IPS DF 6.9 (cell line): Measurements from ENCODE around the gene FEZF2.

Experiments
- DNase-seq: peaks from one replicate; pipeline ENCODE4 v3.0.0-alpha.2; 2013; ENCODE audit warnings: low read depth, low spot score
- H3K27ac ChIP-seq: one replicate; pipeline ENCODE4 v1.5.1; 2013; ENCODE audit warnings: low read length, control low read depth
- H3K27me3 ChIP-seq: 2 replicates; pipeline ENCODE4 v1.6.1; 2013; ENCODE audit warnings: mild to moderate bottlenecking, low read length; ENCODE audit not compliant: control insufficient read depth, insufficient read depth
- H3K36me3 ChIP-seq: 2 replicates; pipeline ENCODE4 v1.6.1; 2013; ENCODE audit warnings: low read length; ENCODE audit not compliant: control insufficient read depth, insufficient read depth
- H3K4me1 ChIP-seq: 2 replicates; pipeline ENCODE4 v1.6.1; 2013; ENCODE audit warnings: low read length; ENCODE audit not compliant: control insufficient read depth, insufficient read depth
- H3K4me3 ChIP-seq: 2 replicates; pipeline ENCODE4 v1.5.1; 2013; ENCODE audit warnings: mild to moderate bottlenecking, low read length
- H3K9me3 ChIP-seq: 2 replicates; pipeline ENCODE4 v1.6.1; 2013; ENCODE audit warnings: low read length, inconsistent platforms; ENCODE audit not compliant: control insufficient read depth, insufficient read depth
- WGBS: extraction: QIAGEN DNeasy Blood & Tissue Kit; methylation state at CpG from one replicate; pipeline ENCODE4 v1.1.7; 2013; ENCODE audit warnings: mixed read lengths, missing lambda C conversion rate; ENCODE audit not compliant: insufficient read length, insufficient coverage; 5-methylcytosine and 5-hydroxymethylcytosine counted together

Gene FEZF2

DNA sequence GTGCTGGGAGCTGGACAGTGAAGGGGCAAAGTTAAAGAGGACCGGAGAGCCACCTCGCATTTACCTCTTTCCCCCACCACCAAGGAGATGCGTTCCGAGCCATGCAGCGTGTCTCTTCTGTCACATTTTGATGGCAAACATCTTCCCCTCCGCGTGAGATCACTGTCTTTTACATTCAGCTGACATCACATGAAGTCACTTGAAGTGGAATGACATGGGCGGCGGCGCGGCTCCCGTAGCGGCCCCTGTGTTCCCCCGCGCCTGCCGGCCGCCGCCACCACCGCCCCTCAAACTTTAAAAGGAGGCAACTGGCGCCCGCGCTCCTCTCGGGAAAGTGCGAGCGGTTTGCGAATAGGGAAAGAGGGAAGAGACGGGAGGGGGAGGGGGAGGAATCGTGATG, at the start of gene FEZF2:
Gene FEZF2 (minus strand): TSS at position 336 of the 400 bp plus-strand sequence. CDS start 682 bp downstream, outside the sequence.
- Histone ChIP-seq H3K27ac (no peak within 1 kb of the TSS), H3K9me3 (no peaks in the 10 kb centered on the region), H3K27me3 (peaks cover 97% of the 10 kb centered on the region), H3K4me3 (peak within 1 kb of the TSS; percentile 2; the same call in 1 of the 2 replicates), H3K36me3 (no peaks in the 10 kb centered on the region), H3K4me1 (peaks cover 11% of the 10 kb centered on the region)
- no peak for DNase-seq
- no CpG with 5 or more reads among the region's 28 CpGs for WGBS

- H3K27me3 ChIP-seq, result no peaks in the 10 kb centered on the region; the same call in 1 of the 2 replicates
- no peaks in the 10 kb centered on the region for H3K9me3 ChIP-seq
- H3K4me1 ChIP-seq, result 0 out of 2 replicates have a peak, but pooled peaks cover 1% of the 10 kb centered on the region
- H3K27ac ChIP-seq, result no peak overlapping the region
- no CpG with 5 or more reads among the region's 10 CpGs for WGBS
- no peak for DNase-seq
- no peak overlapping the region for H3K4me3 ChIP-seq
- H3K36me3 ChIP-seq, result no peaks in the 10 kb centered on the region
Measured at GRCh38 chr3:62421207-62421606, 47.9 kb upstream of the FEZF2 start.

DNA sequence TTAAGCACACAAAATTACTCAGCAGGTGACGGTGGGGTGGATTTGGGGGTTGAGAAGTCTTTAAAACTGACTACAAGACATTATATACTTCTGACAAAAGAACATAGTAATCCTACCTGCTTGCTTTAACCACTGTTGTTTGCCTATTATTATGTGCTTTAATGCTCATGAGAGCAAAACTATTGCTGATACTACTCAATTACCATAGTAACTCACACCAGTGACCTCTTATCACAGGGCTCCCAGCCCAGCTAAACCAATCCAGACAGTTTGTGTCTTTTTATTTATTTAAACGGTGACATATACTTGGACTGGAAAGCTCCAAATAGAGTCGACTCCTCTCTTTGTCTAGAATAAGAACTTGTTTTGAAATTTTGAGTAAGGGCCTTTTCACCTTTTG, 42.8 kb upstream of the FEZF2 start:
- Histone ChIP-seq H3K4me1 (peaks cover 5% of the 10 kb centered on the region; the same call in 1 of the 2 replicates), H3K27ac (no peak overlapping the region)

DNA sequence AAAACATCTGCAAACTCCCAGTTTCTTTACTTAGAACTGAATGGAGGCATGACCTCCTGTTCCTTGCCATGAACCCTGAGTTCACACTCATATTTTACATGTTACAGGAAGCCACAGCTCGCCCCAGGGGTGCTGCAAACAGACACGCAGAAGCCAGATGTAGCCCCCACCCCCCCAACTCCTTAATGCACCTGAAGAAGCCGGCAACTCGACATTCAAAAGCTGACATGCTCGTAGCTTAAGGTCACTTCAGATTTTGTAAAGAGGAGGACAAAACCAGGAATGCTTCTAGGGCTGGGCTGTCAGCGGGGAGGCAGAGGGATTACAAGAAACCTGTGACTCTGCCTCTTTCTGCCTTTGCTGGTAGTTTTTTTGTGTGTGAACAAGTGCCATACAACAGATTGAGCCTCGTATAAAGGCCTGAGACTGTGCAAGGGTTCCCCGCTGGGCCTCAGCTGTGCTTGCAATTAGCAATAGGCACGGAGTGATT, 42.0 kb upstream of the FEZF2 start:
- H3K27me3 ChIP-seq, result no peaks in the 10 kb centered on the region; the same call in 1 of the 2 replicates
- no peak overlapping the region for H3K27ac ChIP-seq
- H3K4me1 ChIP-seq, result peaks cover 5% of the 10 kb centered on the region; the same call in 1 of the 2 replicates
- no CpG with 5 or more reads among the region's 9 CpGs for WGBS
- DNase-seq, result peak; percentile 55
- H3K9me3 ChIP-seq, result no peaks in the 10 kb centered on the region
- no peaks in the 10 kb centered on the region for H3K36me3 ChIP-seq
- H3K4me3 ChIP-seq, result no peak overlapping the region

More for the DNA sequence above, 42.8 kb upstream of the FEZF2 start:
- Histone ChIP-seq H3K36me3 (no peaks in the 10 kb centered on the region), H3K27me3 (no peaks in the 10 kb centered on the region; the same call in 1 of the 2 replicates), H3K9me3 (no peaks in the 10 kb centered on the region), H3K4me3 (no peak overlapping the region)
- no peak for DNase-seq
- WGBS, result no CpG with 5 or more reads among the region's 3 CpGs

DNA sequence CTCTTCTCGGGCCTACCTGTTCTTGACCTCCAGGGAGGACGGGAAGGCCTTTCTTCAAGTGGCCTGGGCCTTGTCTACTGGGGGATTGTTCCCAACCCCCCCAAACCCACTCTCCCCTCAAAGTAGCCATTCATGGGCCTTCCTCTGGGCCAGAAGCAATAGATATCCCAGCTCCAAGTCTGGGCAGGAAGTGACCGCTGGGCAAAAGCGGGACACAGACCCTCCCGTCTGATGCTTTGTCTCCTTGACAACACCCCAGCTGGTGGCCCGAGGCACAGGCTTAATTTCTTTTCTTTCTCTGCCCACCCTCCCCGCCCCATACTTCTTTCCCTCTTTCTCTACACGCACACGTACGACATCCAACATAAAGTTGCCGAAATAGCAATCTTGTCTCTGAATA, 41.4 kb upstream of the FEZF2 start:
- Histone ChIP-seq H3K4me3 (no peak overlapping the region), H3K9me3 (no peaks in the 10 kb centered on the region), H3K4me1 (peaks cover 5% of the 10 kb centered on the region; the same call in 1 of the 2 replicates), H3K27ac (no peak overlapping the region), H3K36me3 (no peaks in the 10 kb centered on the region), H3K27me3 (no peaks in the 10 kb centered on the region; the same call in 1 of the 2 replicates)
- no CpG with 5 or more reads among the region's 11 CpGs for WGBS
- no peak for DNase-seq

DNA sequence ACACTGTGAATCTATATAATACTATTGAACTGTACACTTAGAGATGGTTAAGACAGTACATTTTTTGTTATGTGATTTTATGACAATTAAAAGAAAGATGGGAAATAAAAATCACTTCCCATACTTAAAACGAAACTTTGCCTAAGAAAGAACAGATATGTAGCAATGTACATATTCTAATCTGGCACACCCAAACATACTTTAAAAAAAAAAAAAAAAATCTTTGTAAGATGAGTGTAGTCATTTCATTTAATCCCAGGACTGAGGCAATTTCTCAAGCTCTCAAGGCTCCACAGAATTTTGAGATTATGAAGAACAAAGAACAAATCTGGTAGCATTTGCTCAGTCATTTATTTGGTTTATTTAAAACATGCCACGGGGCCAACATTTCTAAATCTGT, 40.3 kb upstream of the FEZF2 start:
- no peaks in the 10 kb centered on the region for H3K9me3 ChIP-seq
- no peaks in the 10 kb centered on the region; the same call in 1 of the 2 replicates for H3K27me3 ChIP-seq
- H3K36me3 ChIP-seq, result no peaks in the 10 kb centered on the region
- WGBS, result no CpG with 5 or more reads among the region's 2 CpGs
- H3K4me3 ChIP-seq, result no peak overlapping the region
- no peak for DNase-seq
- no peak overlapping the region for H3K27ac ChIP-seq
- H3K4me1 ChIP-seq, result peaks cover 5% of the 10 kb centered on the region; the same call in 1 of the 2 replicates

DNA sequence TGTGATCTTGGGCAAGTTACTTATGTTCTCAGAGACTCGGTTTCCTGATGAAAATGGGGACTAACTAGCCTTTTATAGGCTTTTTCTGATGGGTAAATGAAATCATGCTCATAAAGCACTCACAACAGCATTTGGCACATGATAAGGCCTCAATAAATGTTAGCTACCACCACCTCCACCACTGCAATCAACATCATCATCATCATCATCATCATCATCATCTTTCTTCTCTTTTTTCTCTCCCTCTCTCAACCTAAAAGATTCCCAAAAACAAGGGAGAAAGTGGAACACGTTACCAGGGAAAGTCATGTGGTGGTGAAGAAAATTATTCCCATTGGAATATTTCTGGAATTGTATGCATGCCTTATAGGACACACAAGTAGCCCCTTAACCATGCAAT, 33.6 kb upstream of the FEZF2 start:
- WGBS, result no CpG with 5 or more reads among the region's 2 CpGs
- Histone ChIP-seq H3K36me3 (no peaks in the 10 kb centered on the region), H3K4me1 (no peaks in the 10 kb centered on the region; the same call in 1 of the 2 replicates), H3K27me3 (no peaks in the 10 kb centered on the region), H3K9me3 (no peaks in the 10 kb centered on the region), H3K27ac (no peak overlapping the region), H3K4me3 (no peak overlapping the region)
- DNase-seq, result no peak

DNA sequence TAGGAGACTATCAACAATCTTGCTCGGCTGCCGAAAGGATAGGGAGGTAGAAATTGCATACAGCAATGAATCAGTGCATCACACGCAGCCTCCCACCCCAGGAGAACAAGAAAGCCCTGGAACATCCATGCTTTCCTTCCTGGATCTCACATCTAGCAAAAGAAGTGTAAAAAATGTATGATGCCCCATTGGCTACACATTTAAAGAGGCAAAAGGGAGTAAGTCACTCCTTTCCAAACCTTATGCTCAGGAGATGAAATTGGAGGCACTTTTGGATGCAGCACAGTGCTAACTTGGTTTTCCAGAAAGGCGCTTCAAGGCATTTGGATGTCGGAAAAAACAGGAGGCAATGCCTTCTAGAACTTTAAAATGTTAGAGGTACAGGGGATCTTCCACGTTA, 32.2 kb upstream of the FEZF2 start:
- H3K27me3 ChIP-seq, result no peaks in the 10 kb centered on the region
- WGBS, result no CpG with 5 or more reads among the region's 6 CpGs

GRCh38 chr3:62405135-62405534, 31.8 kb upstream of the FEZF2 start:
- no peaks in the 10 kb centered on the region for H3K4me1 ChIP-seq
- no peak overlapping the region for H3K27ac ChIP-seq
- no peaks in the 10 kb centered on the region for H3K27me3 ChIP-seq
- no peaks in the 10 kb centered on the region for H3K9me3 ChIP-seq
- no peaks in the 10 kb centered on the region for H3K36me3 ChIP-seq
- no peak for DNase-seq
- no CpG with 5 or more reads among the region's 6 CpGs for WGBS
- H3K4me3 ChIP-seq, result no peak overlapping the region

More for the DNA sequence above, 32.2 kb upstream of the FEZF2 start:
- Histone ChIP-seq H3K27ac (no peak overlapping the region), H3K36me3 (no peaks in the 10 kb centered on the region), H3K4me1 (no peaks in the 10 kb centered on the region; the same call in 1 of the 2 replicates), H3K4me3 (no peak overlapping the region), H3K9me3 (no peaks in the 10 kb centered on the region)
- no peak for DNase-seq

- Histone ChIP-seq H3K4me3 (no peak overlapping the region), H3K36me3 (no peaks in the 10 kb centered on the region), H3K27me3 (no peaks in the 10 kb centered on the region), H3K4me1 (no peaks in the 10 kb centered on the region), H3K27ac (no peak overlapping the region), H3K9me3 (no peaks in the 10 kb centered on the region)
- no peak for DNase-seq
- WGBS, result no CpG with 5 or more reads among the region's 8 CpGs
Measured at GRCh38 chr3:62404321-62404720, 31.0 kb upstream of the FEZF2 start.

DNA sequence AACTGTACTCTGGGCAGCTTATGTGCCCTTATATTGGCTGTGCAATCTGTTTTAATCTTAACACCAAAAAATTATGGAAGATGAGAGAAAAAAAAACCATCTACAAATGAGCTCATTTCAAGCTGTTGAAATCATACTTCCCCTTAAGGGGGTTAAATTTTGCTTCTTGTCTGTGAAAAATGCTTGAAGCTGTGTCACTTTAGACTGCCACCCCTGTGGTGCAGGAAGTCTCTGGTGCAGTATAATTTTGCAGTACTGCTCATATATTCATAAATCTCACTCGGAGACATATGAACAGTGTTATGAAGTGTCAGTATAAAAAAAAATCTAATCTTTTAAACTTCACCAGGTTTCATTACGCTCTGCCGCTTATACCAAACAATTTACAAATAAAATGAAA, 30.4 kb upstream of the FEZF2 start:
- DNase-seq, result no peak

More for the DNA sequence above, 30.4 kb upstream of the FEZF2 start:
- Histone ChIP-seq H3K4me3 (no peak overlapping the region), H3K36me3 (no peaks in the 10 kb centered on the region), H3K27ac (no peak overlapping the region), H3K27me3 (no peaks in the 10 kb centered on the region), H3K4me1 (no peaks in the 10 kb centered on the region), H3K9me3 (no peaks in the 10 kb centered on the region)
- WGBS, result no CpG with 5 or more reads among the region's 3 CpGs
